ENCODE data around the gene CRACDL. TPM values are rescaled to one million over a fixed set of nuclear protein-coding genes. Genes with fewer than 3 reads are reported as not detected.

CRACDL gene
- total RNA-seq, 3 donors from 2014 or later (not counting 1 experiment from before 2014, with no cell fraction given) = 0.09 to 0.40 (median 0.11) TPM

GRCh38 chr2:98776136-98776535, 159.9 kb downstream of the CRACDL start:
- intact Hi-C loops (cut with micrococcal nuclease) = no loop called here
- no peak overlapping the region for H3K27ac ChIP-seq (ENCODE audit: low read length)
- no peak for TF ChIP-seq CTCF (IDR thresholded peaks at IDR 0.05)
- H3K4me3 Mint-ChIP-seq = no peak overlapping the region
- H3K9me3 ChIP-seq (ENCODE audit: control insufficient read depth, insufficient read depth, low read length) = no peaks in the 10 kb centered on the region
- H3K4me1 Mint-ChIP-seq = peaks cover 20 to 21% of the 10 kb centered on the region in 2 donors
- H3K4me3 ChIP-seq (ENCODE audit: low read length) = no peak overlapping the region
- DNase-seq (no peak), ATAC-seq (no peak)
- WGBS (ENCODE audit: insufficient coverage) = no CpG with 5 or more reads among the region's 1 CpG
- peaks cover 24% of the 10 kb centered on the region for H3K4me1 ChIP-seq (ENCODE audit: control insufficient read depth, insufficient read depth, low read length)
- no peaks in the 10 kb centered on the region for H3K27me3 Mint-ChIP-seq (ENCODE audit: low read depth in 2 of 2)
- H3K27me3 ChIP-seq (ENCODE audit: control insufficient read depth, insufficient read depth, low read length) = no peaks in the 10 kb centered on the region
- H3K36me3 Mint-ChIP-seq = no peaks in the 10 kb centered on the region
- H3K36me3 ChIP-seq (ENCODE audit: control insufficient read depth, insufficient read depth, low read length) = no peaks in the 10 kb centered on the region
- H3K9me3 Mint-ChIP-seq = no peaks in the 10 kb centered on the region
- no peak overlapping the region for H3K27ac Mint-ChIP-seq

GRCh38 chr2:98775146-98775986, 160.7 kb downstream of the CRACDL start:
- 91% methylated on average over 20 of the region's 20 CpGs for WGBS (ENCODE audit: insufficient coverage)
- no peaks in the 10 kb centered on the region for H3K36me3 ChIP-seq (ENCODE audit: control insufficient read depth, insufficient read depth, low read length)
- ATAC-seq (no peak), DNase-seq (no peak)
- Mint-ChIP-seq H3K27me3 (ENCODE audit: low read depth in 2 of 2) (no peaks in the 10 kb centered on the region), H3K36me3 (no peaks in the 10 kb centered on the region), H3K4me3 (no peak overlapping the region), H3K27ac (no peak overlapping the region), H3K4me1 (peaks cover 27 to 28% of the 10 kb centered on the region in 2 donors), H3K9me3 (no peaks in the 10 kb centered on the region)
- TF ChIP-seq CTCF (IDR thresholded peaks at IDR 0.05) = no peak
- no peak overlapping the region for H3K4me3 ChIP-seq (ENCODE audit: low read length)
- intact Hi-C loops (cut with micrococcal nuclease) = no loop called here
- H3K27ac ChIP-seq (ENCODE audit: low read length) = no peak overlapping the region
- H3K27me3 ChIP-seq (ENCODE audit: control insufficient read depth, insufficient read depth, low read length) = no peaks in the 10 kb centered on the region
- peaks cover 30% of the 10 kb centered on the region for H3K4me1 ChIP-seq (ENCODE audit: control insufficient read depth, insufficient read depth, low read length)
- H3K9me3 ChIP-seq (ENCODE audit: control insufficient read depth, insufficient read depth, low read length) = no peaks in the 10 kb centered on the region

GRCh38 chr2:98773907-98774306, 162.1 kb downstream of the CRACDL start:
- peaks cover 36 to 38% of the 10 kb centered on the region in 2 donors for H3K4me1 Mint-ChIP-seq
- H3K9me3 ChIP-seq (ENCODE audit: control insufficient read depth, insufficient read depth, low read length) = no peaks in the 10 kb centered on the region

More at GRCh38 chr2:98773907-98774306, 162.1 kb downstream of the CRACDL start:
- Histone ChIP-seq H3K27me3 (ENCODE audit: control insufficient read depth, insufficient read depth, low read length) (no peaks in the 10 kb centered on the region), H3K4me1 (ENCODE audit: control insufficient read depth, insufficient read depth, low read length) (peaks cover 43% of the 10 kb centered on the region), H3K36me3 (ENCODE audit: control insufficient read depth, insufficient read depth, low read length) (no peaks in the 10 kb centered on the region), H3K4me3 (ENCODE audit: low read length) (no peak overlapping the region), H3K27ac (ENCODE audit: low read length) (no peak overlapping the region)
- intact Hi-C loops (cut with micrococcal nuclease) = no loop called here
- TF ChIP-seq CTCF (IDR thresholded peaks at IDR 0.05) = no peak
- H3K27me3 Mint-ChIP-seq (ENCODE audit: low read depth in 2 of 2) = no peaks in the 10 kb centered on the region
- DNase-seq = no peak
- H3K36me3 Mint-ChIP-seq = no peaks in the 10 kb centered on the region
- ATAC-seq = no peak
- 92% methylated on average over 4 of the region's 4 CpGs for WGBS (ENCODE audit: insufficient coverage)
- peak overlapping the region in 1 of 2 donors; percentile 0 for H3K27ac Mint-ChIP-seq
- no peak overlapping the region for H3K4me3 Mint-ChIP-seq
- H3K9me3 Mint-ChIP-seq = no peaks in the 10 kb centered on the region

All from natural killer cell (primary cell).